ENCODE results near the gene HAUS7. TPM values are rescaled to one million over a fixed set of nuclear protein-coding genes. Genes with fewer than 3 reads are reported as not detected.

HAUS7 gene
- total RNA-seq, 1 experiment from 2014 or later = 46.5 TPM

GRCh38 chrX:153410373-153410772 lies 60.0 kb downstream of the HAUS7 start:
- ATAC-seq (no peak), DNase-seq (ENCODE audit: low spot score) (no peak)
- CTCF ChIA-PET = no interaction called here
- Mint-ChIP-seq H3K4me1 (peaks cover 8% of the 10 kb centered on the region), H3K27me3 (ENCODE audit: low read depth) (peaks cover 19% of the 10 kb centered on the region), H3K36me3 (no peaks in the 10 kb centered on the region), H3K9me3 (no peaks in the 10 kb centered on the region), H3K4me3 (peak overlapping the region; percentile 59), H3K27ac (no peak overlapping the region)
- TF ChIP-seq E2F1 (CRISPR knock-in tag; IDR thresholded peaks at IDR 0.05) (no peak), JAZF1 (CRISPR knock-in tag; IDR thresholded peaks at IDR 0.05) (no peak), CDX4 (CRISPR knock-in tag; IDR thresholded peaks at IDR 0.05; ENCODE audit: borderline replicate concordance) (no peak), CBFB (CRISPR knock-in tag; IDR thresholded peaks at IDR 0.05; ENCODE audit: low read depth) (no peak), SMAD3 (CRISPR knock-in tag; IDR thresholded peaks at IDR 0.05; ENCODE audit: borderline replicate concordance) (no peak), ATF3 (CRISPR knock-in tag; conservative IDR thresholded peaks at IDR 0.05) (no peak), EMX1 (CRISPR knock-in tag; IDR thresholded peaks at IDR 0.05) (no peak), GTF2I (CRISPR knock-in tag; conservative IDR thresholded peaks at IDR 0.05) (no peak), ZBTB21 (CRISPR knock-in tag; IDR thresholded peaks at IDR 0.05; ENCODE audit: borderline replicate concordance) (no peak), ELF4 (CRISPR knock-in tag; IDR thresholded peaks at IDR 0.05; ENCODE audit: low read depth) (no peak), TEAD4 (CRISPR knock-in tag; IDR thresholded peaks at IDR 0.05) (no peak), FOXK1 (CRISPR knock-in tag; IDR thresholded peaks at IDR 0.05) (no peak)
- TF ChIP-seq, protein P1, sequence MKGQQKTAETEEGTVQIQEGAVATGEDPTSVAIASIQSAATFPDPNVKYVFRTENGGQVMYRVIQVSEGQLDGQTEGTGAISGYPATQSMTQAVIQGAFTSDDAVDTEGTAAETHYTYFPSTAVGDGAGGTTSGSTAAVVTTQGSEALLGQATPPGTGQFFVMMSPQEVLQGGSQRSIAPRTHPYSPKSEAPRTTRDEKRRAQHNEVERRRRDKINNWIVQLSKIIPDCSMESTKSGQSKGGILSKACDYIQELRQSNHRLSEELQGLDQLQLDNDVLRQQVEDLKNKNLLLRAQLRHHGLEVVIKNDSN (CRISPR knock-in tag; IDR thresholded peaks at IDR 0.05) = no peak
- TF ChIP-seq, protein P2, sequence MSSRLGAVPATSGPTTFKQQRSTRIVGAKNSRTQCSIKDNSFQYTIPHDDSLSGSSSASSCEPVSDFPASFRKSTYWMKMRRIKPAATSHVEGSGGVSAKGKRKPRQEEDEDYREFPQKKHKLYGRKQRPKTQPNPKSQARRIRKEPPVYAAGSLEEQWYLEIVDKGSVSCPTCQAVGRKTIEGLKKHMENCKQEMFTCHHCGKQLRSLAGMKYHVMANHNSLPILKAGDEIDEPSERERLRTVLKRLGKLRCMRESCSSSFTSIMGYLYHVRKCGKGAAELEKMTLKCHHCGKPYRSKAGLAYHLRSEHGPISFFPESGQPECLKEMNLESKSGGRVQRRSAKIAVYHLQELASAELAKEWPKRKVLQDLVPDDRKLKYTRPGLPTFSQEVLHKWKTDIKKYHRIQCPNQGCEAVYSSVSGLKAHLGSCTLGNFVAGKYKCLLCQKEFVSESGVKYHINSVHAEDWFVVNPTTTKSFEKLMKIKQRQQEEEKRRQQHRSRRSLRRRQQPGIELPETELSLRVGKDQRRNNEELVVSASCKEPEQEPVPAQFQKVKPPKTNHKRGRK (CRISPR knock-in tag; IDR thresholded peaks at IDR 0.05; ENCODE audit: borderline replicate concordance) = no peak
- TF ChIP-seq, protein P3, sequence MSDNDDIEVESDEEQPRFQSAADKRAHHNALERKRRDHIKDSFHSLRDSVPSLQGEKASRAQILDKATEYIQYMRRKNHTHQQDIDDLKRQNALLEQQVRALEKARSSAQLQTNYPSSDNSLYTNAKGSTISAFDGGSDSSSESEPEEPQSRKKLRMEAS (CRISPR knock-in tag; IDR thresholded peaks at IDR 0.05) = no peak
- POLR2A ChIA-PET = no interaction called here

- no peak overlapping the region for H3K27ac Mint-ChIP-seq
- peaks cover 8% of the 10 kb centered on the region for H3K4me1 Mint-ChIP-seq
- H3K36me3 Mint-ChIP-seq = no peaks in the 10 kb centered on the region
- no peak for ATAC-seq
- no peak overlapping the region for H3K4me3 Mint-ChIP-seq
- H3K9me3 Mint-ChIP-seq = no peaks in the 10 kb centered on the region
- CTCF ChIA-PET = no interaction called here
- H3K27me3 Mint-ChIP-seq (ENCODE audit: low read depth) = peaks cover 19% of the 10 kb centered on the region
- no peak for TF ChIP-seq NFATC4 (CRISPR knock-in tag; IDR thresholded peaks at IDR 0.05)
- no peak for TF ChIP-seq ERG (CRISPR knock-in tag; IDR thresholded peaks at IDR 0.05)
- no peak for TF ChIP-seq GABPB1 (CRISPR knock-in tag; IDR thresholded peaks at IDR 0.05)
- no peak for TF ChIP-seq IRF2 (CRISPR knock-in tag; IDR thresholded peaks at IDR 0.05; ENCODE audit: borderline replicate concordance, low read depth)
- TF ChIP-seq, protein P4, sequence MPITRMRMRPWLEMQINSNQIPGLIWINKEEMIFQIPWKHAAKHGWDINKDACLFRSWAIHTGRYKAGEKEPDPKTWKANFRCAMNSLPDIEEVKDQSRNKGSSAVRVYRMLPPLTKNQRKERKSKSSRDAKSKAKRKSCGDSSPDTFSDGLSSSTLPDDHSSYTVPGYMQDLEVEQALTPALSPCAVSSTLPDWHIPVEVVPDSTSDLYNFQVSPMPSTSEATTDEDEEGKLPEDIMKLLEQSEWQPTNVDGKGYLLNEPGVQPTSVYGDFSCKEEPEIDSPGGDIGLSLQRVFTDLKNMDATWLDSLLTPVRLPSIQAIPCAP (CRISPR knock-in tag; IDR thresholded peaks at IDR 0.05) = no peak
- no peak for TF ChIP-seq SP1 (CRISPR knock-in tag; conservative IDR thresholded peaks at IDR 0.05)
- DNase-seq (ENCODE audit: low spot score) = no peak
- POLR2A ChIA-PET = no interaction called here
Measured at GRCh38 chrX:153409414-153410101, 60.8 kb downstream of the HAUS7 start.

Data from WTC11 (cell line).